GM12878 (cell line): ENCODE data around the gene PKLR. TPM values are rescaled to one million over a fixed set of nuclear protein-coding genes. Genes with fewer than 3 reads are reported as not detected.

ENCODE experiments used
- ATF3 ChIP-seq: IDR thresholded peaks from 2 replicates; pipeline ENCODE4 v1.6.1; 2011; ENCODE audit warnings: low read depth, mild to moderate bottlenecking, low read length, moderate library complexity, borderline replicate concordance; ENCODE audit errors: extremely low read depth
- BCL11A ChIP-seq: IDR thresholded peaks from 2 replicates; pipeline ENCODE4 v1.6.1; 2011; ENCODE audit warnings: low read depth, low read length
- CREB1 ChIP-seq: IDR thresholded peaks from 2 replicates; pipeline ENCODE4 v1.6.1; 2012; ENCODE audit warnings: low read depth, mild to moderate bottlenecking, inconsistent platforms
- CUX1 ChIP-seq: IDR thresholded peaks from 2 replicates; pipeline ENCODE4 v1.6.1; 2012; ENCODE audit warnings: improper control_type of control experiment, low read depth, low read length; ENCODE audit not compliant: insufficient replicate concordance
- EED ChIP-seq: sonication (generic); IDR thresholded peaks from 2 replicates; pipeline ENCODE4 v1.6.1; 2016; ENCODE audit warnings: antibody characterized with exemption, low read depth
- IRF5 ChIP-seq: fragments of 450-650 bp; IDR thresholded peaks from 2 replicates; pipeline ENCODE4 v1.6.1; 2017; ENCODE audit warnings: borderline replicate concordance
- MEF2A ChIP-seq: IDR thresholded peaks from 2 replicates; pipeline ENCODE4 v1.6.1; 2011; ENCODE audit warnings: low read depth, mild to moderate bottlenecking, low read length, moderate library complexity; ENCODE audit not compliant: insufficient read depth
- MTA2 ChIP-seq: fragments of 450-650 bp; IDR thresholded peaks from 2 replicates; pipeline ENCODE4 v1.6.1; 2016; ENCODE audit warnings: low read depth, mild to moderate bottlenecking, moderate library complexity
- MTA3 ChIP-seq: IDR thresholded peaks from 2 replicates; pipeline ENCODE4 v1.6.1; 2012; ENCODE audit warnings: low read length, inconsistent platforms, borderline replicate concordance
- NR2C1 ChIP-seq: fragments of 450-650 bp; IDR thresholded peaks from 2 replicates; pipeline ENCODE4 v1.6.1; 2017; ENCODE audit warnings: antibody characterized with exemption, mild to moderate bottlenecking, moderate library complexity
- PAX5 ChIP-seq: IDR thresholded peaks from 2 replicates; pipeline ENCODE4 v1.6.1; 2011; ENCODE audit warnings: low read depth, low read length, borderline replicate concordance
- RAD21 ChIP-seq: IDR thresholded peaks from 2 replicates; pipeline ENCODE4 v1.6.1; 2011; ENCODE audit warnings: mild to moderate bottlenecking, low read depth, low read length, moderate library complexity; ENCODE audit not compliant: insufficient read depth
- RBBP5 ChIP-seq: fragments of 200-600 bp; sonication (generic); conservative IDR thresholded peaks from 2 replicates; pipeline ENCODE4 v1.6.1; 2016
- RUNX3 ChIP-seq: IDR thresholded peaks from 2 replicates; pipeline ENCODE4 v1.6.1; 2012; ENCODE audit warnings: low read length, inconsistent platforms
- SP1 ChIP-seq: IDR thresholded peaks from one replicate; pipeline ENCODE4 v1.6.1; 2011; ENCODE audit warnings: low read depth, low read length
- STAT1 ChIP-seq: fragments of 450-650 bp; conservative IDR thresholded peaks from 2 replicates; pipeline ENCODE4 v1.6.1; 2014; ENCODE audit warnings: antibody characterized with exemption, mild to moderate bottlenecking
- USF2 ChIP-seq: IDR thresholded peaks from 2 replicates; pipeline ENCODE4 v1.6.1; 2011; ENCODE audit warnings: low read depth, low read length, improper control_type of control experiment, borderline replicate concordance
- ZBTB11 ChIP-seq: fragments of 450-650 bp; formaldehyde crosslinking; IDR thresholded peaks from 2 replicates; pipeline ENCODE4 v1.5.0; 2022; ENCODE audit warnings: mild to moderate bottlenecking, missing genetic modification characterization
- polyA plus RNA-seq, 11 experiments: library from polyadenylated mRNA; depleted of rRNA in 4 of 11; unstranded in 6 of 11; stranded (reverse) in 5 of 11; fragments of >200 nt; fragmentation: Nextera tagmentation in 4 of 11; fragmentation: Illumina TruSeq in 1 of 11; extraction: Ambion mirVana in 4 of 11; extraction: Trizol in 1 of 11; gene quantifications; 1 replicate in 1 of 11; 2 replicates in 10 of 11; pipeline versions ENCODE4 v1.2.1 to v1.2.3, GENCODE V29; 2011 to 2016; ENCODE audit warnings: inconsistent platforms in 2 of 11, missing spikeins in 2 of 11, low read depth in 1 of 11
- total RNA-seq, 4 experiments: library from RNA; depleted of rRNA in 3 of 4; stranded (reverse); fragments of >200 nt in 3 of 4; fragmentation: Illumina TruSeq in 1 of 4; extraction: Trizol in 1 of 4; gene quantifications; 2 replicates each; pipeline versions ENCODE4 v1.2.1 to v1.2.3, GENCODE V29; 2013 to 2021

PKLR gene
- total and polyA plus RNA-seq, 10 of the 15 experiments (the other 5 are each of a cell fraction or from before 2014, with no cell fraction given) = 0.04 to 0.15 (median 0.08) TPM; not detected in 7

GRCh38 chr1:155308493-155309422 is 7.5 kb upstream of the PKLR start, which contains the start of gene FDPS (continued):
- TF ChIP-seq NR2C1 (peak; percentile 89), RBBP5 (no peak), ATF3 (no peak), CUX1 (no peak), IRF5 (peak; percentile 59; the same call in 1 of the 2 replicates), USF2 (peak; percentile 69; the same call in 1 of the 2 replicates), MTA3 (no peak), PAX5 (peak; percentile 65), MTA2 (no peak), RUNX3 (peak; percentile 83), RAD21 (no peak), ZBTB11 (no peak), STAT1 (no peak), EED (peak; percentile 16; the same call in 1 of the 2 replicates), CREB1 (peak; percentile 98), MEF2A (no peak), SP1 (peak; percentile 93), BCL11A (no peak)
